H1 (cell line): ENCODE data around the gene CCL1. TPM values are rescaled to one million over a fixed set of nuclear protein-coding genes. Genes with fewer than 3 reads are reported as not detected.

Experiments used
- CTCF ChIA-PET: fragments of 300-600 bp; sonication (Branson Sonifier 250); formaldehyde crosslinking; loops from one replicate; lab custom pipeline; 2021; ENCODE audit not compliant: partially characterized antibody; lab: Charles Lee
- POLR2A ChIA-PET: fragments of 300-600 bp; sonication (Branson Sonifier 250); formaldehyde crosslinking; loops from one replicate; lab custom pipeline; 2021; ENCODE audit warnings: inconsistent platforms; ENCODE audit not compliant: partially characterized antibody; lab: Charles Lee
- DNase-seq, 2 experiments: peaks; one replicate each; pipeline versions ENCODE4 v3.0.0 to v3.0.0-alpha.2; 2010 to 2022; ENCODE audit warnings: low spot score in 2 of 2, low read depth in 1 of 2, mixed read lengths in 1 of 2
- FAIRE-seq: peaks from 2 replicates; lab custom pipeline; 2011; peaks lifted over from hg19 to GRCh38; lab: Jason Lieb, UNC
- H2AFZ ChIP-seq: 2 replicates; pipeline ENCODE4 v1.8.1; 2012; ENCODE audit warnings: low read length, inconsistent platforms
- H2AK5ac ChIP-seq: 2 replicates; pipeline ENCODE4 v1.6.1; 2013; ENCODE audit warnings: low read depth, low read length
- H2BK120ac ChIP-seq: replicated peaks from 2 replicates; pipeline ENCODE3; 2013; ENCODE audit warnings: low read depth, low read length, inconsistent platforms
- H2BK12ac ChIP-seq: 2 replicates; pipeline ENCODE4 v1.6.1; 2013; ENCODE audit warnings: low read depth, low read length
- H2BK15ac ChIP-seq: 2 replicates; pipeline ENCODE4 v1.6.1; 2013; ENCODE audit warnings: low read length
- H2BK20ac ChIP-seq: 2 replicates; pipeline ENCODE4 v1.6.1; 2013; ENCODE audit warnings: low read length
- H2BK5ac ChIP-seq: 2 replicates; pipeline ENCODE4 v1.6.1; 2013; ENCODE audit warnings: low read depth, low read length
- H3K14ac ChIP-seq: 2 replicates; pipeline ENCODE4 v1.6.1; 2013; ENCODE audit warnings: inconsistent platforms; ENCODE audit not compliant: insufficient read length
- H3K18ac ChIP-seq: 2 replicates; pipeline ENCODE4 v1.6.1; 2013; ENCODE audit warnings: low read length; ENCODE audit errors: extremely low read depth
- H3K23ac ChIP-seq: 2 replicates; pipeline ENCODE4 v1.6.1; 2013; ENCODE audit warnings: inconsistent platforms; ENCODE audit not compliant: insufficient read length
- H3K23me2 ChIP-seq: 2 replicates; pipeline ENCODE4 v1.6.1; 2013; ENCODE audit warnings: low read depth, low read length
- H3K27ac ChIP-seq: 2 replicates; pipeline ENCODE4 v1.6.1; 2011; ENCODE audit warnings: low read depth, low read length, inconsistent platforms
- H3K27me3 ChIP-seq, 4 experiments: replicated peaks in 1 of 4; 1 replicate in 1 of 4; 2 replicates in 3 of 4; pipeline versions ENCODE4 v1.6.1 to v1.8.1; 2011 to 2013; ENCODE audit warnings: low read length in 3 of 4, mild to moderate bottlenecking in 3 of 4, inconsistent platforms in 2 of 4, mixed read lengths in 2 of 4, moderate library complexity in 1 of 4; ENCODE audit not compliant: control insufficient read depth in 3 of 4, insufficient read depth in 3 of 4; ENCODE audit errors: extremely low read depth in 1 of 4
- H3K36me3 ChIP-seq, 4 experiments: 2 replicates each; pipeline versions ENCODE4 v1.6.1 to v1.8.1; 2011 to 2013; ENCODE audit warnings: mild to moderate bottlenecking in 4 of 4, low read length in 3 of 4, moderate library complexity in 2 of 4, control low read depth in 1 of 4, inconsistent platforms in 1 of 4; ENCODE audit not compliant: insufficient read depth in 4 of 4, control insufficient read depth in 2 of 4
- H3K4ac ChIP-seq: replicated peaks from 2 replicates; pipeline ENCODE3; 2013; ENCODE audit warnings: low read length, low read depth, mixed read lengths, inconsistent platforms; ENCODE audit not compliant: insufficient read length
- H3K4me1 ChIP-seq, 4 experiments: replicated peaks in 1 of 4; 1 replicate in 1 of 4; 2 replicates in 3 of 4; pipeline versions ENCODE4 v1.6.1 to v1.8.1; 2011 to 2013; ENCODE audit warnings: low read length in 3 of 4, inconsistent platforms in 2 of 4, mixed read lengths in 1 of 4; ENCODE audit not compliant: insufficient read depth in 4 of 4, control insufficient read depth in 3 of 4
- H3K4me2 ChIP-seq, 2 experiments: 2 replicates each; pipeline versions ENCODE4 v1.6.1 to v1.8.1; 2011 to 2013; ENCODE audit warnings: low read depth in 2 of 2, low read length in 2 of 2, control low read depth in 1 of 2, inconsistent platforms in 1 of 2, mild to moderate bottlenecking in 1 of 2; ENCODE audit not compliant: insufficient read depth in 1 of 2
- H3K4me3 ChIP-seq, 4 experiments: fragments of 200-600, 300-600 bp in 1 of 4; sonication (generic), shearing (Covaris generic), sonication (Bioruptor Twin) in 1 of 4; 2 replicates each; pipeline versions ENCODE4 v1.5.1 to v1.8.1; 2011 to 2016; ENCODE audit warnings: low read length in 4 of 4, low read depth in 3 of 4, control low read depth in 2 of 4, inconsistent platforms in 2 of 4, mild to moderate bottlenecking in 2 of 4, mixed read lengths in 1 of 4, moderate library complexity in 1 of 4; ENCODE audit not compliant: insufficient read depth in 2 of 4; ENCODE audit errors: extremely low read depth in 1 of 4
- H3K56ac ChIP-seq: replicated peaks from 2 replicates; pipeline ENCODE3; 2013; ENCODE audit warnings: low read depth, mild to moderate bottlenecking, mixed read lengths, low read length, inconsistent platforms; ENCODE audit not compliant: insufficient read length
- H3K79me1 ChIP-seq: 2 replicates; pipeline ENCODE4 v1.6.1; 2013; ENCODE audit warnings: low read depth, low read length, control low read depth
- H3K79me2 ChIP-seq, 2 experiments: 2 replicates each; pipeline versions ENCODE4 v1.6.1 to v1.8.1; 2012 to 2013; ENCODE audit warnings: low read length in 2 of 2, mild to moderate bottlenecking in 2 of 2, inconsistent platforms in 1 of 2; ENCODE audit not compliant: insufficient read depth in 2 of 2, control insufficient read depth in 1 of 2
- H3K9ac ChIP-seq, 4 experiments: replicated peaks in 1 of 4; 1 replicate in 1 of 4; 2 replicates in 3 of 4; pipeline versions ENCODE4 v1.6.1 to v1.8.1; 2011 to 2013; ENCODE audit warnings: low read depth in 3 of 4, low read length in 3 of 4, control low read depth in 2 of 4, mild to moderate bottlenecking in 2 of 4, moderate library complexity in 2 of 4, inconsistent platforms in 1 of 4; ENCODE audit errors: extremely low read depth in 1 of 4
- H3K9me3 ChIP-seq, 2 experiments: 2 replicates each; pipeline versions ENCODE4 v1.6.1 to v1.8.1; 2012 to 2013; ENCODE audit warnings: mild to moderate bottlenecking in 2 of 2, moderate library complexity in 2 of 2, control low read depth in 1 of 2, inconsistent platforms in 1 of 2, low read depth in 1 of 2, low read length in 1 of 2, mixed read lengths in 1 of 2; ENCODE audit not compliant: insufficient read depth in 2 of 2
- H4K20me1 ChIP-seq, 2 experiments: replicated peaks in 1 of 2; 2 replicates each; pipeline versions ENCODE3 to v1.8.1; 2011 to 2013; ENCODE audit warnings: inconsistent platforms in 2 of 2, low read length in 2 of 2, mild to moderate bottlenecking in 1 of 2; ENCODE audit not compliant: insufficient read depth in 2 of 2, control insufficient read depth in 1 of 2
- H4K5ac ChIP-seq: 2 replicates; pipeline ENCODE4 v1.6.1; 2013; ENCODE audit warnings: low read length, low read depth, mixed read lengths, inconsistent platforms; ENCODE audit not compliant: insufficient read length
- H4K8ac ChIP-seq: 2 replicates; pipeline ENCODE4 v1.8.0; 2013; ENCODE audit warnings: mild to moderate bottlenecking, moderate library complexity, low read length, inconsistent platforms; ENCODE audit not compliant: insufficient read depth; ENCODE audit errors: extremely low read depth
- H4K91ac ChIP-seq: replicated peaks from 2 replicates; pipeline ENCODE3; 2013; ENCODE audit warnings: low read length, mixed read lengths, inconsistent platforms; ENCODE audit not compliant: insufficient read length
- NANOG ChIP-seq: IDR thresholded peaks from 2 replicates; pipeline ENCODE4 v1.6.1; 2011; ENCODE audit warnings: low read length, low read depth, mild to moderate bottlenecking, inconsistent platforms; ENCODE audit not compliant: insufficient read depth, poor library complexity, severe bottlenecking
- RBBP5 ChIP-seq: IDR thresholded peaks from 2 replicates; pipeline ENCODE4 v1.7.1; 2012; ENCODE audit warnings: low read depth, mild to moderate bottlenecking, inconsistent platforms, low read length, moderate library complexity, borderline replicate concordance
- WGBS, 2 experiments: shearing (Covaris generic) in 1 of 2; methylation state at CpG; one replicate each; pipeline versions ENCODE4 v1.1.6 to v1.1.7; 2013 to 2015; ENCODE audit warnings: low lambda C conversion rate in 2 of 2, mixed read lengths in 2 of 2, inconsistent platforms in 1 of 2, low coverage in 1 of 2, missing lambda C conversion rate in 1 of 2; ENCODE audit not compliant: insufficient replicate concordance in 2 of 2, insufficient coverage in 1 of 2, insufficient read length in 1 of 2; ENCODE audit errors: extremely low coverage in 1 of 2, missing lambda C conversion rate in 1 of 2; 5-methylcytosine and 5-hydroxymethylcytosine counted together
- polyA plus RNA-seq, 7 experiments: library from polyadenylated mRNA; depleted of rRNA in 3 of 7; stranded (reverse) in 5 of 7; unstranded in 2 of 7; fragments of >200 nt in 5 of 7; fragments of 200-250 nt in 2 of 7; gene quantifications; 1 replicate in 5 of 7; 2 replicates in 1 of 7; 4 replicates in 1 of 7; pipeline versions ENCODE4 v1.2.1 to v1.2.3, GENCODE V29; 2011 to 2013; ENCODE audit warnings: missing spikeins in 2 of 7, mixed read lengths in 2 of 7
- total RNA-seq: library from RNA; stranded (reverse); fragmentation: NEBNext Ultra II Directional; extraction: Animal tissue kit (Norgen Biotek cat#: 25700); gene quantifications from 2 replicates; pipeline ENCODE4 v1.2.1, GENCODE V29; 2021

CCL1 gene
- total and polyA plus RNA-seq, 2 of the 8 experiments (the other 6 are each of a cell fraction or from before 2014, with no cell fraction given): not detected

GRCh38 chr17:34398990-34399389, 36.0 kb upstream of the CCL1 start:
- FAIRE-seq (no peak), DNase-seq (no peak)
- Histone ChIP-seq H3K4me3 (no peak overlapping the region), H3K14ac (no peak overlapping the region), H4K20me1 (no peaks in the 10 kb centered on the region), H2BK15ac (no peak overlapping the region), H3K27ac (no peak overlapping the region), H2AK5ac (no peak overlapping the region), H3K4me1 (peaks cover 0 to 4% (median 0%) of the 10 kb centered on the region in 4 experiments; a peak in 2 of 7 replicates), H2BK12ac (no peak overlapping the region), H3K23me2 (no peaks in the 10 kb centered on the region), H3K27me3 (no peaks in the 10 kb centered on the region; a peak in 2 of 7 replicates), H3K9ac (no peak overlapping the region), H2BK120ac (no peak overlapping the region), H3K18ac (no peak overlapping the region), H3K9me3 (no peaks in the 10 kb centered on the region), H3K4ac (no peak overlapping the region), H3K56ac (no peak overlapping the region), H3K79me1 (no peaks in the 10 kb centered on the region), H3K4me2 (no peak overlapping the region), H4K91ac (no peak overlapping the region), H2BK20ac (no peak overlapping the region), H2BK5ac (no peak overlapping the region), H4K5ac (no peak overlapping the region), H3K36me3 (no peaks in the 10 kb centered on the region), H3K23ac (no peak overlapping the region), H2AFZ (no peak overlapping the region), H4K8ac (no peak overlapping the region), H3K79me2 (no peaks in the 10 kb centered on the region)
- ChIA-PET POLR2A (no interaction called here), CTCF (interaction anchor here (1.2 to 3.1 kb wide), 9 partner anchors 8 to 120 kb away, joined by 3 to 10 read pairs (median 5); partner anchors contain the start of gene CCL13)
- WGBS, 2 experiments: 88% methylated on average over 2 of the region's 2 CpGs; no CpG with 5 or more reads in 1 of the 2 experiments
- TF ChIP-seq NANOG: no peak
- TF ChIP-seq RBBP5: no peak
